ENCODE measurements around the gene ABCA13.
A peak's percentile ranks its signal among the peaks of the same experiment; 100 is the strongest.

GRCh38 chr7:48154792-48155413 lies 16.4 kb upstream of the ABCA13 start:
- TF ChIP-seq, protein P1, sequence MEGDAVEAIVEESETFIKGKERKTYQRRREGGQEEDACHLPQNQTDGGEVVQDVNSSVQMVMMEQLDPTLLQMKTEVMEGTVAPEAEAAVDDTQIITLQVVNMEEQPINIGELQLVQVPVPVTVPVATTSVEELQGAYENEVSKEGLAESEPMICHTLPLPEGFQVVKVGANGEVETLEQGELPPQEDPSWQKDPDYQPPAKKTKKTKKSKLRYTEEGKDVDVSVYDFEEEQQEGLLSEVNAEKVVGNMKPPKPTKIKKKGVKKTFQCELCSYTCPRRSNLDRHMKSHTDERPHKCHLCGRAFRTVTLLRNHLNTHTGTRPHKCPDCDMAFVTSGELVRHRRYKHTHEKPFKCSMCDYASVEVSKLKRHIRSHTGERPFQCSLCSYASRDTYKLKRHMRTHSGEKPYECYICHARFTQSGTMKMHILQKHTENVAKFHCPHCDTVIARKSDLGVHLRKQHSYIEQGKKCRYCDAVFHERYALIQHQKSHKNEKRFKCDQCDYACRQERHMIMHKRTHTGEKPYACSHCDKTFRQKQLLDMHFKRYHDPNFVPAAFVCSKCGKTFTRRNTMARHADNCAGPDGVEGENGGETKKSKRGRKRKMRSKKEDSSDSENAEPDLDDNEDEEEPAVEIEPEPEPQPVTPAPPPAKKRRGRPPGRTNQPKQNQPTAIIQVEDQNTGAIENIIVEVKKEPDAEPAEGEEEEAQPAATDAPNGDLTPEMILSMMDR (optimal IDR thresholded peaks at IDR 0.05 in 1 of 3, IDR thresholded peaks at IDR 0.05 in 1 of 3, conservative IDR thresholded peaks at IDR 0.05 in 1 of 3; ENCODE audit: extremely low read depth in 1 of 3, insufficient read depth in 2 of 3, low read length in 3 of 3) = peak; percentile 71 to 72 (median 71)
- TF ChIP-seq EZH2 (IDR thresholded peaks at IDR 0.05; ENCODE audit: low read length) = no peak
